ENCODE measurements around the gene DNAJC1.

GRCh38 chr10:21764466-21765189 is 238.9 kb downstream of the DNAJC1 start:
- TF ChIP-seq, protein P1, sequence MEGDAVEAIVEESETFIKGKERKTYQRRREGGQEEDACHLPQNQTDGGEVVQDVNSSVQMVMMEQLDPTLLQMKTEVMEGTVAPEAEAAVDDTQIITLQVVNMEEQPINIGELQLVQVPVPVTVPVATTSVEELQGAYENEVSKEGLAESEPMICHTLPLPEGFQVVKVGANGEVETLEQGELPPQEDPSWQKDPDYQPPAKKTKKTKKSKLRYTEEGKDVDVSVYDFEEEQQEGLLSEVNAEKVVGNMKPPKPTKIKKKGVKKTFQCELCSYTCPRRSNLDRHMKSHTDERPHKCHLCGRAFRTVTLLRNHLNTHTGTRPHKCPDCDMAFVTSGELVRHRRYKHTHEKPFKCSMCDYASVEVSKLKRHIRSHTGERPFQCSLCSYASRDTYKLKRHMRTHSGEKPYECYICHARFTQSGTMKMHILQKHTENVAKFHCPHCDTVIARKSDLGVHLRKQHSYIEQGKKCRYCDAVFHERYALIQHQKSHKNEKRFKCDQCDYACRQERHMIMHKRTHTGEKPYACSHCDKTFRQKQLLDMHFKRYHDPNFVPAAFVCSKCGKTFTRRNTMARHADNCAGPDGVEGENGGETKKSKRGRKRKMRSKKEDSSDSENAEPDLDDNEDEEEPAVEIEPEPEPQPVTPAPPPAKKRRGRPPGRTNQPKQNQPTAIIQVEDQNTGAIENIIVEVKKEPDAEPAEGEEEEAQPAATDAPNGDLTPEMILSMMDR (IDR thresholded peaks at IDR 0.05) = no peak
- no peak for TF ChIP-seq TCF7L2 (IDR thresholded peaks at IDR 0.05; ENCODE audit: low read depth, low read length)

All from Panc1 (cell line).